GM20431 (cell line): ENCODE results near the gene NKX6-2.

Experiments used
- in situ Hi-C: fragments of 300-500 bp; cut with MseI, MboI; formaldehyde crosslinking; loops from one replicate; pipeline ENCODE4 v1.15.0; 2020; ENCODE audit warnings: low sequenced_read_pairs; ENCODE audit not compliant: unreplicated experiment

The NKX6-2 gene

DNA sequence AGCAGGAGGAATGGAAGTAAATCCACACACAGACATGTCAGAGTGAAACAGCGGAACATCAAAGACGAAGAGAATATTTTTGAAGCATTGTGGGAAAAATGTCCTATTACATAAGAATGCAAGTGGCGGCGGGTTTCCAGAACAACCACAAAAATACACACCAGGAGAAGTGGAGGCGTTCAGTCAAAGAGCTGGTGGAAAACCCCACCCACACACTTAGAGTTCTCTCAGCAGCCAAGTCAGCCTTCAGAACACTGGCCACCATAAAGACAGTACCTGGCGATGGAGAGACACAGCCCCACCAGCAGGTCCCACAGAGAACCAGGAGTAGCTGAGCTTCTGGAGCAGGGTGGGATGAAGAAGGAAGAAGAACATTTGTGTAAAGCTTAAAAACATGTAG is 23.7 kb downstream of the NKX6-2 start:
- in situ Hi-C loops: no loop called here

DNA sequence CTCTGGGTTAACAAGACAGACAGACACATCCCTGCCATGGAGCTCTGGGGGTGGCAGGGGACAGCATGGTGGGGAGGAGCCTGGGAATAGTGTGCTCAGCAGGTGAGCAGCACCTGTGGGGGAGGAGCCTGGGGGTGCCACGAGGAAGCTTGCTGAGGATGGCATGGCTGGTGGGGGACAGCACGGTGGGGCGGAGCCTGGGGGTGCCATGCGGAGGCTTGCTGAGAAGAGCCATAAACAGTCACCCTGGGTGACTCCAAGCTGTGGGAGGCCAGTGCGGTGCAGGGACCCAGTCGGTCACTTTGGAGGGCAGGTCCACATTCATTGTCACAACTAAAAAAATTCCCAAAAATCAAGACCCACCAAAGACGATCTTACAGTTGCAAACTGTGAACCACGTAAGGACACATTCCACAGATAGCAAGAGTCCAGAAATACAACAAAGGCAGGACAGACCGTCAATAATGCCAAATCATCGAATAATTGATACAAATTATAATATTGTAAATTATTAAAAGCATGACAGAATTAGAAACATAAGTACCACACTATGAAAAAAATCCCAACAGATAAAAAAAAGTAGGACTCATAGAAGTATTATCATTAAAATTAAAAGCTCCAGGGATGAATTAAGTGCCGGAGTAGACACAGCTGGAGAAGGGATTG is 24.4 kb downstream of the NKX6-2 start:
- in situ Hi-C loops: no loop called here

GRCh38 chr10:132758865-132759264 is 27.1 kb downstream of the NKX6-2 start:
- in situ Hi-C loops: no loop called here

DNA sequence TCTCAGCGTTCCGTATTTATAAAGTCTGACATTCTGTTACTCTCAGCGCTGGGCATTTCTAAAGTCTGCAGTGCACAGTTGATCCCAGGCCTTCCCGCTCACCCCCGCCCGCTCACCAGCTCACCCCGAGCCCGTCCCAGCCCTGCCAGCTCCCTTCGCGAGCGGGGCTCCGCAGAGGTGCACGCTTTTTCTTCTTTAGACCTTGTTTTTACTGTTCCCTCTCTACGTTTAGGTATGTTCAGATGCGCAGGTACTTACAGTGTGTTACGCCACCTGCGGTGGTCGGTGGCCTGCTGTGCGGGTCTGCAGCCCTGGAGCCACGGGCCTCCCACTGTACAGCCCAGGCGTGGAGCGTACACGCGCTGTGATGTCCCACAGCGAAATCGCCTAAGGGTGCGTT is 28.8 kb downstream of the NKX6-2 start:
- in situ Hi-C loops: no loop called here

GRCh38 chr10:132756591-132756990 is 29.4 kb downstream of the NKX6-2 start:
- in situ Hi-C loops: no loop called here

DNA sequence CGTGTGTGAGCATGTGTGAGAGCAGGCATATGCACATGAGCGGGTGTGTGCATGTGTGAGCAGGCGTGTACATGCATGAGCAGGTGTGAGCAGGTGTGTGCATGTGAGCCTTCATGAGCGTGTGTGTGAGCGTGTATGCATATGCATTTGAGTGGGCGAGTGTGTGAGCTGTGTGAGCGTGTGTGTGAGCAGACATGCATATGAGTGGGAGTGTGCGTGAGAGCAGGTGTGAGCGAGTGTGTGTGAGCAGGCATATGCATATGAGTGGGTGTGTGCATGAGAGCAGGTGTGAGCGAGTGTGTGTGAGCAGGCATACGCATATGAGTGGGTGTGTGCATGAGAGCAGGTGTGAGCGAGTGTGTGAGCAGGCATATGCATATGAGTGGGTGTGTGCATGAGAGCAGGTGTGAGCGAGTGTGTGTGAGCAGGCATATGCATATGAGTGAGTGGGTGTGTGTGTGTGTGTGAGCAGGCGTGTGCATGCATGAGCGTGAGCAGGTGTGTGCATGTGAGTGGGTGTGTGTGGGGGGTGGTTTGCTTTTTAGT is 30.7 kb downstream of the NKX6-2 start:
- in situ Hi-C loops: no loop called here

- in situ Hi-C loops: no loop called here
These were observed 31.9 kb downstream of the NKX6-2 start for GRCh38 chr10:132754071-132754470.

DNA sequence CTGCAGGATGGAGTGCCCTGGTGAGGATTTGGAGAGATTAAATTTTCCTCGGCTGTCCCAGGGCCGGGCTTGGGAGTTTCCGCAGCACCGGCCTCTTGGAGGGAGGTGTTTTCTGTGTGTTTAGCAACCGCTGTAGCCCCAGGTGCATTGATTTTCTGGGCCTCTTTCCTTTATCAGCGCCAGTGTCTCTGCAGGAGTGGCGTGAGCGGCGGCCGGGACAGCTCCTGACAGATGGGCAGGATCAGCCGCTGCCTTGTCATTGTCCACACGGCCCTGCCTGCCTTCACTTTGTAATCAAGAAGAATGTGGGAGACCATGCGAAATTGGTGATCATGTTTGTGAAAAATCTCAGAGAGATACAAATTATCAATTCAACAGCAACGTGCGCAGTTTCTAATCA is 32.4 kb downstream of the NKX6-2 start:
- in situ Hi-C loops: no loop called here

GRCh38 chr10:132752961-132753360 is 33.0 kb downstream of the NKX6-2 start:
- in situ Hi-C loops: no loop called here

- in situ Hi-C loops: no loop called here
These were observed 33.6 kb downstream of the NKX6-2 start for GRCh38 chr10:132752378-132752777.

GRCh38 chr10:132750936-132751335 is 35.0 kb downstream of the NKX6-2 start:
- in situ Hi-C loops: no loop called here

DNA sequence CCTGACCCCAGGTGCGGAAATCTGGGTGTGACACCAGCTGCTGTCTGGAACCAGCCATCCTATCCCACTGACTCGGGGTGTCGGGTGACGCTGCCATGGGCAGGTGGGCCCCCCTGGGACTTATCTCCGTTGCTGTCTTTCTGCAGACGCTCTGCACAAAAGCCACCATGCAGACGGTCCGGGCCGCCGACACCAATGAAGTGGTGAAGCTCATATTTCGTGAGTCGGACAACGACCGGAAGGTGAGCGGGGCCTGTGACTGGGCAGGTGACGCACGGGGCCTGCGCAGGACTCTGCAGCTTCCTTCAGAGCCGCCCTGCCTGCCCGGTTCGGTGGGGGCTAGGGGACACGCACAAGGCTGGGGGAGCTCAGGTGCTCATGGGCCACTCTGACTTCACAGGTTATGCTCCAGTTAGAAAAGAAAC is 36.6 kb downstream of the NKX6-2 start:
- in situ Hi-C loops: no loop called here

- in situ Hi-C loops: no loop called here
These were observed 37.2 kb downstream of the NKX6-2 start for GRCh38 chr10:132748545-132749370.

DNA sequence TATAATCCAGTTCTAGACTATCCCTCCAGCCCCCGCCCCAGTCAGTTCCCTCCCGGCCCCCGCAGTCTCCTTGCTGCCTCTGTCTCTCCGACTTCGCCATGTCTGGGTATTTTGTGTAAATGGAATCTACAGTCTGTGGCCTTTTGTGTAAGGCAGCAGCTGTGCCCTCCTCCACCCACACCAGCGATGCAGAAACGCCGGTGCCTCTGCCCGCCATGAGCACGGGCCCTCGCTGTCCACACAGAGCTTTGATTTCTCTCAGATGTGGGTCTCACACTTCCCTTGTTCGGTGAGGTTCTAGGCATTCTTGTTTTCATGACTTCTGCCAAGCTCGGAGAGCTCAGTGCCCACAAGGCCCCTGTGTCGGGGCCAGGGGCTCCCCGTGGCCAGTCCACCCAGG is 37.8 kb downstream of the NKX6-2 start:
- in situ Hi-C loops: no loop called here

DNA sequence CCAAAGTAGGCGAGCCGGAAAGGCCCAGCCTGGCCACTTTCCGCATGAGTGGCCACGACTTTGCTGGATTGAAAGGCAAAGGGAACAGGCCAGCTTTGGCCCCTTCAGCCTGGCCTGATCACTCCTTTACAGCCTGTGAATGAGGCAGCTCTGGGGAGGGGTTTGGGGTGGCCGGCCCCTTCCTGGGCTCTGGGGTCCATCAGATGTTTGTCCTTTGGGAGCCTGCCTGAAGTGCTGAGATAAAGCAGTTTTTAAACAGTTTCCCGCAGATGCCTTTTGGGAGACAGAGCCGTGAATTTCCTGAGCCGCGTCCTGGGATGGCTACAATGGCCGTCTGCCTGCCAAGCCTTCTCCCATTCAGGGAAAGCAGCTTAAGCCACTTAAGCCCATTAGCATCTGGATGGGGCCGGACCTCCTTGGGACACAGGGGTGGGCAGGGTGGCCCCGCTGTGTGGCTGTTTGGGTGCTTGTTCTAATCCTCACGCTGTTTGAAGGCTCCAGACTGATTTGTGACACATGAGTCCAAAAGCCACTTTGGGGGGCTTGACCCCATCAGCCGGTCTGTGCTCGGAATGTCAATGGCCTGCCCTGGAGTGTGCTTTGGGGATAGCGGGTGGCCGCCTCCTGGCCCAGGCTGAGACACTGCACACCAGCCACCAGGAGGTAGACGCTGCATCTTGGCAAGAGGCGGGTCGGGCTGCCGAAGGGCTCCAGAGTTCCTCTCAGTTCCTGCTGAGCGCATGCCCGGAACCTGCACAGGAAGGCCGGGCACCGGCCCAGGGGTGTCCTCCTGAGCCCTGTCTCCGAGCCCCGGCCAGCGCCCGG is 38.9 kb downstream of the NKX6-2 start:
- in situ Hi-C loops: no loop called here

- in situ Hi-C loops: no loop called here
These were observed 39.6 kb downstream of the NKX6-2 start for GRCh38 chr10:132746386-132746785.

- in situ Hi-C loops: no loop called here
These were observed 40.0 kb downstream of the NKX6-2 start for GRCh38 chr10:132745971-132746370.

GRCh38 chr10:132745511-132745910 is 40.4 kb downstream of the NKX6-2 start:
- in situ Hi-C loops: no loop called here

GRCh38 chr10:132744839-132745238 is 41.1 kb downstream of the NKX6-2 start:
- in situ Hi-C loops: no loop called here

DNA sequence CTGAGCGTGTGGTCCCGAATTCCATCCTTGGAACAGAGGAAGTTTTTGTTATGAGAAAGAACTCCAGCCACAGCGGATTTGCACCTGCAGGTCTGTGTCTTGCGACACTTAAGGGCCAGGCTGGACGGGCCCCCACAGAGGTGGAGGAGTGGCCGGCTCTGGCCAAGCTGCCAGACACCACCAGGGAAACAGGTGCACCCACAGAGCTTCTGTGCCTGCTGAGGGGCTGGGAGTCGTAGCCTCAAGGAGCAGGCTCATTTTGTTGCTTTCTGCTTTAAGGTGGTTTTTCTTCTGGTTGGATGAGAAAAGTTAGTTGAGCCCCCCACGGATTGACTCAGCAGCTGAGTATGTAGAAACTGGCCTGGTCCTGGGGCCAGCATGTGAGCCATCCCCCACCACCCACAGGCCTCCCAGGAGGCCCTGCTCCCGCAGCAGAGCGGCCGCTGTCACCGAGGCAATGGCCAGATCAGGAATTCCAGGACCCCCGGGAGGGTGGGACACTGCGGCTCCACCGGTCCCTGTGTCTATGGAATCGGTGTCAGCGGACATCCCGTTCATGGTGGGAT is 41.9 kb downstream of the NKX6-2 start:
- in situ Hi-C loops: no loop called here
